ENCODE results near the gene VAT1L. TPM values are rescaled to one million over a fixed set of nuclear protein-coding genes. Genes with fewer than 3 reads are reported as not detected.

Gene VAT1L
- total RNA-seq, 6 experiments from 2014 or later: 0.19 to 0.64 (median 0.51) TPM; not detected in 1

DNA sequence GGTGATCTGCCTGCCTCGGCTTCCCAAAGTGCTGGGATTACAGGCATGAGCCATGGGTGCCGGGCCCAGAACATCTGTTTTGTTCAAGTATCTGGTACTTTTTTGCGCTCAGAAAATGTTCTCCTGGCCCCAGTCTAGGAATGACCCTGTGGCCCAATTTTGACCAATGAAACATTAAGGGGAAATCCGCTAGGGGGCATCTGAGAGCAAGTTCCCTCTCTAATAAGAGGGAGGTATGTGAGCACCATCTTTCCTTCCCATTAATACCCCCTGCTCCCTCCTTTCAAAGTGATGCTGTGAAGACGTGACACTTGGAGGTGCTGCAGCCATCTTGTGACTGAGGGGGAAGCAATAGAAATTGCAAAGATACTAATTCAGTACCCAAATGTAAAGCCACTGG is 217.5 kb downstream of the VAT1L start:
- intact Hi-C loops (cut with DNase I): no loop called here
- 60% methylated on average over 4 of the region's 5 CpGs for WGBS (ENCODE audit: insufficient coverage, low coverage, low lambda C conversion rate, missing lambda C conversion rate)
- H3K36me3 ChIP-seq: no peaks in the 10 kb centered on the region

GRCh38 chr16:78007121-78007520 is 218.8 kb downstream of the VAT1L start:
- no peak overlapping the region for H3K4me3 ChIP-seq
- no peak for TF ChIP-seq POLR2A (IDR thresholded peaks at IDR 0.05)
- TF ChIP-seq, protein P1, sequence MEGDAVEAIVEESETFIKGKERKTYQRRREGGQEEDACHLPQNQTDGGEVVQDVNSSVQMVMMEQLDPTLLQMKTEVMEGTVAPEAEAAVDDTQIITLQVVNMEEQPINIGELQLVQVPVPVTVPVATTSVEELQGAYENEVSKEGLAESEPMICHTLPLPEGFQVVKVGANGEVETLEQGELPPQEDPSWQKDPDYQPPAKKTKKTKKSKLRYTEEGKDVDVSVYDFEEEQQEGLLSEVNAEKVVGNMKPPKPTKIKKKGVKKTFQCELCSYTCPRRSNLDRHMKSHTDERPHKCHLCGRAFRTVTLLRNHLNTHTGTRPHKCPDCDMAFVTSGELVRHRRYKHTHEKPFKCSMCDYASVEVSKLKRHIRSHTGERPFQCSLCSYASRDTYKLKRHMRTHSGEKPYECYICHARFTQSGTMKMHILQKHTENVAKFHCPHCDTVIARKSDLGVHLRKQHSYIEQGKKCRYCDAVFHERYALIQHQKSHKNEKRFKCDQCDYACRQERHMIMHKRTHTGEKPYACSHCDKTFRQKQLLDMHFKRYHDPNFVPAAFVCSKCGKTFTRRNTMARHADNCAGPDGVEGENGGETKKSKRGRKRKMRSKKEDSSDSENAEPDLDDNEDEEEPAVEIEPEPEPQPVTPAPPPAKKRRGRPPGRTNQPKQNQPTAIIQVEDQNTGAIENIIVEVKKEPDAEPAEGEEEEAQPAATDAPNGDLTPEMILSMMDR (IDR thresholded peaks at IDR 0.05): no peak
- no peaks in the 10 kb centered on the region for H3K27me3 ChIP-seq
- H3K4me1 ChIP-seq: no peaks in the 10 kb centered on the region
- intact Hi-C loops (cut with DNase I): no loop called here
- ATAC-seq: no peak
- no peaks in the 10 kb centered on the region for H3K36me3 ChIP-seq
- no peaks in the 10 kb centered on the region for H3K9me3 ChIP-seq
- no peak for DNase-seq
- H3K27ac ChIP-seq: no peak overlapping the region
- WGBS (ENCODE audit: insufficient coverage, low coverage, low lambda C conversion rate, missing lambda C conversion rate): 48% methylated on average over 2 of the region's 3 CpGs

More for the DNA sequence above, 217.5 kb downstream of the VAT1L start:
- H3K27me3 ChIP-seq: no peaks in the 10 kb centered on the region
- DNase-seq (no peak), ATAC-seq (no peak)
- H3K4me3 ChIP-seq: no peak overlapping the region
- H3K4me1 ChIP-seq: no peaks in the 10 kb centered on the region
- H3K27ac ChIP-seq: no peak overlapping the region
- TF ChIP-seq, protein P1 (IDR thresholded peaks at IDR 0.05): peak in 2 of 4 donors; percentile 12 to 14
- TF ChIP-seq POLR2A (IDR thresholded peaks at IDR 0.05): no peak
- no peaks in the 10 kb centered on the region for H3K9me3 ChIP-seq

DNA sequence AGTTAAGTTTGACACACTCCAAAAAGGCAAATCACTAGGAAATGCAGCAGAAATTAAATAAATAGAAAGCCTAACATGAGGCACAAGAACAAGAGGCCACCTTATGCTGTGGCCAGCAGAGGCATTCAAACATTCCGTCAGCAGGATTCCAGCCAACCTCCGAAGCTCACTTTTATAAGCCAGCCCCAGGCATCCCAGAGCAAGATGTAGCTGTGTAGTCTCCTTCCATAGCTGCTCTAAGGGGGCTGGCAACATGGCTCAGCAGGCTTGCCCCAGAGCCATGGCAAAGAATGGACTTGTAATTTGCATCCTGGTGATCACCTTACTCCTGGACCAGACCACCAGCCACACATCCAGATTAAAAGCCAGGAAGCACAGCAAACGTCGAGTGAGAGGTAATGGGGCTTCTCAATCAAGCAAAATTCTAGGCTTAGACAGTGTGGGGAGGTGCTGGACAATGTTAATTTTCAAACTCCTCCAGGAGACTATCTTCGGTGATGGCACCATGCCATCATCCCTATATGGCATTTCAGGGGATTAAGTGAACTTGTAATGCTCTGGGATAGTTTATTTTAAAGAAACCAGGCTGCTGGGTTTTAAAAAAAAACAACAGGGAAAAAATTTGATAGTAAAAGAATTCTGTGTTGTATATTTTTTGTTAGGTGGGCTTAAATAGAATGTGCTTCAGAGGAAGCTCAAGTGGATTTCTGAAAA is 234.1 kb downstream of the VAT1L start, which contains the start of gene CLEC3A:
Gene CLEC3A, plus strand, starts transcription at position 202 of the 714 bp plus-strand sequence. Its CDS starts 79 bp downstream, at position 281.
- Histone ChIP-seq H3K36me3 (no peaks in the 10 kb centered on the region), H3K4me3 (no peak within 1 kb of the TSS), H3K27me3 (no peaks in the 10 kb centered on the region), H3K4me1 (no peaks in the 10 kb centered on the region), H3K9me3 (no peaks in the 10 kb centered on the region), H3K27ac (no peak within 1 kb of the TSS)
- intact Hi-C loops (cut with DNase I): no loop called here
- WGBS (ENCODE audit: insufficient coverage, low coverage, low lambda C conversion rate, missing lambda C conversion rate): 31% methylated on average over 5 of the region's 5 CpGs
- no peak for ATAC-seq
- TF ChIP-seq, protein P1 (IDR thresholded peaks at IDR 0.05): no peak
- no peak for TF ChIP-seq POLR2A (IDR thresholded peaks at IDR 0.05)
- no peak for DNase-seq

- H3K36me3 ChIP-seq: no peaks in the 10 kb centered on the region
- no peaks in the 10 kb centered on the region for H3K4me1 ChIP-seq
- H3K27ac ChIP-seq: no peak overlapping the region
- intact Hi-C loops (cut with DNase I): no loop called here
- H3K4me3 ChIP-seq: no peak overlapping the region
- no peaks in the 10 kb centered on the region for H3K27me3 ChIP-seq
- no peak for DNase-seq
- 63% methylated on average over 5 of the region's 5 CpGs for WGBS (ENCODE audit: insufficient coverage, low coverage, low lambda C conversion rate, missing lambda C conversion rate)
- ATAC-seq: no peak
- no peak for TF ChIP-seq POLR2A (IDR thresholded peaks at IDR 0.05)
- TF ChIP-seq, protein P1 (IDR thresholded peaks at IDR 0.05): no peak
- no peaks in the 10 kb centered on the region for H3K9me3 ChIP-seq
These were observed 235.8 kb downstream of the VAT1L start for GRCh38 chr16:78024159-78024558.

Data from right lobe of liver (tissue), 6 donors.